Suprapubic skin (tissue), 4 donors: ENCODE data around the gene CCDC170.

ENCODE experiments used
- CTCF ChIP-seq, 2 donors: fragments of 200-600 bp in 1 of 2; fragments of 450-650 bp in 1 of 2; sonication (generic) in 1 of 2; IDR thresholded peaks; one replicate each; pipeline ENCODE4 v1.5.1; 2016 to 2019; ENCODE audit warnings: antibody characterized with exemption in 2 of 2, mild to moderate bottlenecking in 1 of 2, moderate library complexity in 1 of 2
- EP300 ChIP-seq: sonication (generic); formaldehyde crosslinking; IDR thresholded peaks from one replicate; pipeline ENCODE4 v1.6.1; 2017; ENCODE audit warnings: antibody characterized with exemption
- POLR2A ChIP-seq, 2 donors: fragments of 450-650 bp; IDR thresholded peaks; one replicate each; pipeline ENCODE4 v1.6.1; 2017; ENCODE audit warnings: antibody characterized with exemption in 2 of 2, mild to moderate bottlenecking in 2 of 2, moderate library complexity in 2 of 2
- POLR2AphosphoS5 ChIP-seq, 3 donors: sonication (generic); formaldehyde crosslinking; IDR thresholded peaks; one replicate each; pipeline ENCODE4 v1.6.1; 2017; ENCODE audit warnings: antibody characterized with exemption in 3 of 3

- no peak for TF ChIP-seq CTCF (IDR thresholded peaks at IDR 0.05)
- no peak for TF ChIP-seq POLR2AphosphoS5 (IDR thresholded peaks at IDR 0.05)
- no peak for TF ChIP-seq POLR2A (IDR thresholded peaks at IDR 0.05)
- TF ChIP-seq EP300, result no peak
Measured at GRCh38 chr6:151495380-151495779, 1.6 kb downstream of the CCDC170 start.
